H1 (cell line): ENCODE data around the gene RB1. TPM values are rescaled to one million over a fixed set of nuclear protein-coding genes. Genes with fewer than 3 reads are reported as not detected.

ENCODE experiments used
- CTCF ChIA-PET: fragments of 300-600 bp; sonication (Branson Sonifier 250); formaldehyde crosslinking; loops from one replicate; lab custom pipeline; 2021; ENCODE audit not compliant: partially characterized antibody; lab: Charles Lee
- POLR2A ChIA-PET: fragments of 300-600 bp; sonication (Branson Sonifier 250); formaldehyde crosslinking; loops from one replicate; lab custom pipeline; 2021; ENCODE audit warnings: inconsistent platforms; ENCODE audit not compliant: partially characterized antibody; lab: Charles Lee
- DNase-seq, 2 experiments: peaks; one replicate each; pipeline versions ENCODE4 v3.0.0 to v3.0.0-alpha.2; 2010 to 2022; ENCODE audit warnings: low spot score in 2 of 2, low read depth in 1 of 2, mixed read lengths in 1 of 2
- FAIRE-seq: peaks from 2 replicates; lab custom pipeline; 2011; peaks lifted over from hg19 to GRCh38; lab: Jason Lieb, UNC
- H2AFZ ChIP-seq: 2 replicates; pipeline ENCODE4 v1.8.1; 2012; ENCODE audit warnings: low read length, inconsistent platforms
- H2AK5ac ChIP-seq: 2 replicates; pipeline ENCODE4 v1.6.1; 2013; ENCODE audit warnings: low read depth, low read length
- H2BK120ac ChIP-seq: replicated peaks from 2 replicates; pipeline ENCODE3; 2013; ENCODE audit warnings: low read depth, low read length, inconsistent platforms
- H2BK12ac ChIP-seq: 2 replicates; pipeline ENCODE4 v1.6.1; 2013; ENCODE audit warnings: low read depth, low read length
- H2BK15ac ChIP-seq: 2 replicates; pipeline ENCODE4 v1.6.1; 2013; ENCODE audit warnings: low read length
- H2BK20ac ChIP-seq: 2 replicates; pipeline ENCODE4 v1.6.1; 2013; ENCODE audit warnings: low read length
- H2BK5ac ChIP-seq: 2 replicates; pipeline ENCODE4 v1.6.1; 2013; ENCODE audit warnings: low read depth, low read length
- H3K14ac ChIP-seq: 2 replicates; pipeline ENCODE4 v1.6.1; 2013; ENCODE audit warnings: inconsistent platforms; ENCODE audit not compliant: insufficient read length
- H3K18ac ChIP-seq: 2 replicates; pipeline ENCODE4 v1.6.1; 2013; ENCODE audit warnings: low read length; ENCODE audit errors: extremely low read depth
- H3K23ac ChIP-seq: 2 replicates; pipeline ENCODE4 v1.6.1; 2013; ENCODE audit warnings: inconsistent platforms; ENCODE audit not compliant: insufficient read length
- H3K23me2 ChIP-seq: 2 replicates; pipeline ENCODE4 v1.6.1; 2013; ENCODE audit warnings: low read depth, low read length
- H3K27ac ChIP-seq: 2 replicates; pipeline ENCODE4 v1.6.1; 2011; ENCODE audit warnings: low read depth, low read length, inconsistent platforms
- H3K27me3 ChIP-seq, 4 experiments: replicated peaks in 1 of 4; 1 replicate in 1 of 4; 2 replicates in 3 of 4; pipeline versions ENCODE4 v1.6.1 to v1.8.1; 2011 to 2013; ENCODE audit warnings: low read length in 3 of 4, mild to moderate bottlenecking in 3 of 4, inconsistent platforms in 2 of 4, mixed read lengths in 2 of 4, moderate library complexity in 1 of 4; ENCODE audit not compliant: control insufficient read depth in 3 of 4, insufficient read depth in 3 of 4; ENCODE audit errors: extremely low read depth in 1 of 4
- H3K36me3 ChIP-seq, 4 experiments: 2 replicates each; pipeline versions ENCODE4 v1.6.1 to v1.8.1; 2011 to 2013; ENCODE audit warnings: mild to moderate bottlenecking in 4 of 4, low read length in 3 of 4, moderate library complexity in 2 of 4, control low read depth in 1 of 4, inconsistent platforms in 1 of 4; ENCODE audit not compliant: insufficient read depth in 4 of 4, control insufficient read depth in 2 of 4
- H3K4ac ChIP-seq: replicated peaks from 2 replicates; pipeline ENCODE3; 2013; ENCODE audit warnings: low read length, low read depth, mixed read lengths, inconsistent platforms; ENCODE audit not compliant: insufficient read length
- H3K4me1 ChIP-seq, 4 experiments: replicated peaks in 1 of 4; 1 replicate in 1 of 4; 2 replicates in 3 of 4; pipeline versions ENCODE4 v1.6.1 to v1.8.1; 2011 to 2013; ENCODE audit warnings: low read length in 3 of 4, inconsistent platforms in 2 of 4, mixed read lengths in 1 of 4; ENCODE audit not compliant: insufficient read depth in 4 of 4, control insufficient read depth in 3 of 4
- H3K4me2 ChIP-seq, 2 experiments: 2 replicates each; pipeline versions ENCODE4 v1.6.1 to v1.8.1; 2011 to 2013; ENCODE audit warnings: low read depth in 2 of 2, low read length in 2 of 2, control low read depth in 1 of 2, inconsistent platforms in 1 of 2, mild to moderate bottlenecking in 1 of 2; ENCODE audit not compliant: insufficient read depth in 1 of 2
- H3K4me3 ChIP-seq, 4 experiments: fragments of 200-600, 300-600 bp in 1 of 4; sonication (generic), shearing (Covaris generic), sonication (Bioruptor Twin) in 1 of 4; 2 replicates each; pipeline versions ENCODE4 v1.5.1 to v1.8.1; 2011 to 2016; ENCODE audit warnings: low read length in 4 of 4, low read depth in 3 of 4, control low read depth in 2 of 4, inconsistent platforms in 2 of 4, mild to moderate bottlenecking in 2 of 4, mixed read lengths in 1 of 4, moderate library complexity in 1 of 4; ENCODE audit not compliant: insufficient read depth in 2 of 4; ENCODE audit errors: extremely low read depth in 1 of 4
- H3K56ac ChIP-seq: replicated peaks from 2 replicates; pipeline ENCODE3; 2013; ENCODE audit warnings: low read depth, mild to moderate bottlenecking, mixed read lengths, low read length, inconsistent platforms; ENCODE audit not compliant: insufficient read length
- H3K79me1 ChIP-seq: 2 replicates; pipeline ENCODE4 v1.6.1; 2013; ENCODE audit warnings: low read depth, low read length, control low read depth
- H3K79me2 ChIP-seq, 2 experiments: 2 replicates each; pipeline versions ENCODE4 v1.6.1 to v1.8.1; 2012 to 2013; ENCODE audit warnings: low read length in 2 of 2, mild to moderate bottlenecking in 2 of 2, inconsistent platforms in 1 of 2; ENCODE audit not compliant: insufficient read depth in 2 of 2, control insufficient read depth in 1 of 2
- H3K9ac ChIP-seq, 4 experiments: replicated peaks in 1 of 4; 1 replicate in 1 of 4; 2 replicates in 3 of 4; pipeline versions ENCODE4 v1.6.1 to v1.8.1; 2011 to 2013; ENCODE audit warnings: low read depth in 3 of 4, low read length in 3 of 4, control low read depth in 2 of 4, mild to moderate bottlenecking in 2 of 4, moderate library complexity in 2 of 4, inconsistent platforms in 1 of 4; ENCODE audit errors: extremely low read depth in 1 of 4
- H3K9me3 ChIP-seq, 2 experiments: 2 replicates each; pipeline versions ENCODE4 v1.6.1 to v1.8.1; 2012 to 2013; ENCODE audit warnings: mild to moderate bottlenecking in 2 of 2, moderate library complexity in 2 of 2, control low read depth in 1 of 2, inconsistent platforms in 1 of 2, low read depth in 1 of 2, low read length in 1 of 2, mixed read lengths in 1 of 2; ENCODE audit not compliant: insufficient read depth in 2 of 2
- H4K20me1 ChIP-seq, 2 experiments: replicated peaks in 1 of 2; 2 replicates each; pipeline versions ENCODE3 to v1.8.1; 2011 to 2013; ENCODE audit warnings: inconsistent platforms in 2 of 2, low read length in 2 of 2, mild to moderate bottlenecking in 1 of 2; ENCODE audit not compliant: insufficient read depth in 2 of 2, control insufficient read depth in 1 of 2
- H4K5ac ChIP-seq: 2 replicates; pipeline ENCODE4 v1.6.1; 2013; ENCODE audit warnings: low read length, low read depth, mixed read lengths, inconsistent platforms; ENCODE audit not compliant: insufficient read length
- H4K8ac ChIP-seq: 2 replicates; pipeline ENCODE4 v1.8.0; 2013; ENCODE audit warnings: mild to moderate bottlenecking, moderate library complexity, low read length, inconsistent platforms; ENCODE audit not compliant: insufficient read depth; ENCODE audit errors: extremely low read depth
- H4K91ac ChIP-seq: replicated peaks from 2 replicates; pipeline ENCODE3; 2013; ENCODE audit warnings: low read length, mixed read lengths, inconsistent platforms; ENCODE audit not compliant: insufficient read length
- GTF2F1 ChIP-seq: IDR thresholded peaks from 2 replicates; pipeline ENCODE4 v1.6.1; 2012; ENCODE audit warnings: low read depth, low read length, improper control_type of control experiment, borderline replicate concordance
- NRF1 ChIP-seq: IDR thresholded peaks from 2 replicates; pipeline ENCODE4 v1.6.1; 2011; ENCODE audit warnings: mild to moderate bottlenecking, low read depth, low read length, improper control_type of control experiment
- RBBP5 ChIP-seq: IDR thresholded peaks from 2 replicates; pipeline ENCODE4 v1.7.1; 2012; ENCODE audit warnings: low read depth, mild to moderate bottlenecking, inconsistent platforms, low read length, moderate library complexity, borderline replicate concordance
- RNF2 ChIP-seq: fragments of 200-900, 300-1000 bp; sonication (generic); IDR thresholded peaks from 2 replicates; pipeline ENCODE4 v1.7.1; 2016; ENCODE audit warnings: borderline replicate concordance, low read depth, mild to moderate bottlenecking, antibody characterized with exemption, low read length; ENCODE audit not compliant: poor library complexity, severe bottlenecking; ENCODE audit errors: missing control alignments
- SIX5 ChIP-seq: IDR thresholded peaks from 2 replicates; pipeline ENCODE4 v1.6.1; 2011; ENCODE audit warnings: mild to moderate bottlenecking, low read depth, low read length
- SP1 ChIP-seq: IDR thresholded peaks from 2 replicates; pipeline ENCODE4 v1.6.1; 2011; ENCODE audit warnings: low read depth, low read length
- WGBS, 2 experiments: shearing (Covaris generic) in 1 of 2; methylation state at CpG; one replicate each; pipeline versions ENCODE4 v1.1.6 to v1.1.7; 2013 to 2015; ENCODE audit warnings: low lambda C conversion rate in 2 of 2, mixed read lengths in 2 of 2, inconsistent platforms in 1 of 2, low coverage in 1 of 2, missing lambda C conversion rate in 1 of 2; ENCODE audit not compliant: insufficient replicate concordance in 2 of 2, insufficient coverage in 1 of 2, insufficient read length in 1 of 2; ENCODE audit errors: extremely low coverage in 1 of 2, missing lambda C conversion rate in 1 of 2; 5-methylcytosine and 5-hydroxymethylcytosine counted together
- polyA plus RNA-seq, 7 experiments: library from polyadenylated mRNA; depleted of rRNA in 3 of 7; stranded (reverse) in 5 of 7; unstranded in 2 of 7; fragments of >200 nt in 5 of 7; fragments of 200-250 nt in 2 of 7; gene quantifications; 1 replicate in 5 of 7; 2 replicates in 1 of 7; 4 replicates in 1 of 7; pipeline versions ENCODE4 v1.2.1 to v1.2.3, GENCODE V29; 2011 to 2013; ENCODE audit warnings: missing spikeins in 2 of 7, mixed read lengths in 2 of 7
- total RNA-seq: library from RNA; stranded (reverse); fragmentation: NEBNext Ultra II Directional; extraction: Animal tissue kit (Norgen Biotek cat#: 25700); gene quantifications from 2 replicates; pipeline ENCODE4 v1.2.1, GENCODE V29; 2021
- TF ChIP-seq, protein P1 (sequence below): IDR thresholded peaks from 2 replicates; pipeline ENCODE4 v1.6.1; 2012; ENCODE audit warnings: inconsistent platforms

RB1 gene
- total and polyA plus RNA-seq, 2 of the 8 experiments (the other 6 are each of a cell fraction or from before 2014, with no cell fraction given) = 4.1 to 17.5 TPM

DNA sequence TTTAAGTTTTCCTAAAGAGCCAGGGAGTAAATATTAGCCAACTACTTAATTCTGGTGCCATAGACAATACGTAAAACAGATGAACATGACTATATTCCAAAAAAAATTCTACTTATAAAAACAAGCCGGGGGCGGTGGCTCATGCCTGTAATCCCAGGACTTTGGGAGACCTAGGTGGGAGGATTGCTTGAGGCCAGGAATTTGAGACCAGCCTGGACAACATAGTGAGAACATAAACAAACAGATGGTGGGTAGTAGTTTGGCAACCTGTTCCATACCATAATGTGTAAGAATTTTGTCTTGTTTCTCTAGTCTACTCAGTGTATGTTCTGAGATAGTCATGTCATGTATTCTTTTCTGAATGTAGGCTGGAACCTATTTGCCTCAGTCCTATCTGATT is 45.1 kb upstream of the RB1 start:
- WGBS, 2 experiments = 87% methylated on average over 3 of the region's 3 CpGs; no CpG with 5 or more reads in 1 of the 2 experiments
- Histone ChIP-seq H3K4me1 (peaks cover 0 to 2% (median 0%) of the 10 kb centered on the region in 4 experiments; a peak in 1 of 7 replicates), H2AK5ac (no peak overlapping the region), H4K5ac (no peak overlapping the region), H3K27me3 (no peaks in the 10 kb centered on the region), H3K79me2 (no peaks in the 10 kb centered on the region), H2AFZ (no peak overlapping the region), H3K56ac (no peak overlapping the region), H4K91ac (no peak overlapping the region), H3K23me2 (no peaks in the 10 kb centered on the region), H3K27ac (no peak overlapping the region), H3K23ac (no peak overlapping the region), H2BK120ac (no peak overlapping the region), H3K14ac (no peak overlapping the region), H3K4me2 (no peak overlapping the region), H3K4me3 (no peak overlapping the region), H3K9ac (no peak overlapping the region), H4K8ac (no peak overlapping the region), H2BK15ac (no peak overlapping the region), H4K20me1 (peaks cover 0 to 3% of the 10 kb centered on the region in 2 experiments), H2BK12ac (no peak overlapping the region), H3K4ac (no peak overlapping the region), H3K9me3 (no peaks in the 10 kb centered on the region), H3K36me3 (peaks cover 0 to 81% (median 26%) of the 10 kb centered on the region in 4 experiments; a peak in 6 of 8 replicates), H3K79me1 (no peaks in the 10 kb centered on the region; the same call in 1 of the 2 replicates), H3K18ac (no peak overlapping the region), H2BK20ac (no peak overlapping the region), H2BK5ac (no peak overlapping the region)
- DNase-seq (no peak), FAIRE-seq (no peak)
- POLR2A ChIA-PET = no interaction called here
- TF ChIP-seq RBBP5 (no peak), SP1 (no peak), RNF2 (no peak), SIX5 (no peak), NRF1 (no peak), GTF2F1 (no peak)
- TF ChIP-seq, protein P1, sequence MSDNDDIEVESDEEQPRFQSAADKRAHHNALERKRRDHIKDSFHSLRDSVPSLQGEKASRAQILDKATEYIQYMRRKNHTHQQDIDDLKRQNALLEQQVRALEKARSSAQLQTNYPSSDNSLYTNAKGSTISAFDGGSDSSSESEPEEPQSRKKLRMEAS = no peak
- CTCF ChIA-PET = no interaction called here
